G401 (cell line): ENCODE data around the gene CA5B. TPM values are rescaled to one million over a fixed set of nuclear protein-coding genes. Genes with fewer than 3 reads are reported as not detected.
A peak's percentile ranks its signal among the peaks of the same experiment; 100 is the strongest.
"Not testable (repeated sequence)": the region's sequence is repeated elsewhere in the genome, so short reads cannot be mapped to it uniquely, and the experiment has no call there.

Source experiments
- DNase-seq: peaks from one replicate; pipeline ENCODE4 v3.0.0-alpha.2; 2015; ENCODE audit warnings: low spot score
- in situ Hi-C: cut with HindIII; loops from 2 replicates; pipeline ENCODE4 v1.10.0; 2016; ENCODE audit warnings: low sequenced_read_pairs, mixed read lengths
- total RNA-seq: library from RNA; depleted of rRNA; stranded (reverse); fragments of >200 nt; shearing (Covaris generic); gene quantifications from 2 replicates; pipeline ENCODE4 v1.2.3, GENCODE V29; 2014

The CA5B gene
- total RNA-seq, 1 experiment from 2014 or later = 4.3 TPM

- in situ Hi-C loops, DNase-seq: not testable (repeated sequence)
Observed at GRCh38 chrX:15746651-15747050, 8.6 kb downstream of the CA5B start.

DNA sequence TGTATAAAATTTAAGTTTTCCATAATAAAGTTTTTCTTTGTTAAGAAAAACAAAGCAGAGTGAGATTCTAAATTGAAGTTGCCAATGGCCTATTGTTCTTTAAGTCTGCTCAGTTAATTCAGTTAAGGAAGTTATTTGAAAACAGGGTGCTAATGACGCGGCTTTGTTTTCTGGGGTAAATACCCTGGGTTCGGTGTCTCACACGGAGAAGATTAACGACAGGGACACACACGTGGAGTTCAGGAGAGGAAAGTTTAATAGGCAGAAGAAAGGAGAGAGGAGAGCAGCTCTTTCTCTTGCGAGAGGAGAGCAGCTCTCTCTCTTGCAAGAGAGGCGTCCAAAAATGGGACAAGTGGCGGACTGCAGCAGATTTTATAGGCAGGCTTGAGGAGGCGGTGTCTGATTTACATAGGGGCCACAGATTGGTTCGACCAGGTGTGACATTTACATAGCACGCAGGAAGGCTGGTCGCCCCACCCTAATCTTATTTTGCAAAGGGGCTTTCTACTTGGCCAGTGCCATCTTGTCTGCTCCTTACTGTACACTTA is 9.6 kb downstream of the CA5B start:
- in situ Hi-C loops = no loop called here
- no peak for DNase-seq

DNA sequence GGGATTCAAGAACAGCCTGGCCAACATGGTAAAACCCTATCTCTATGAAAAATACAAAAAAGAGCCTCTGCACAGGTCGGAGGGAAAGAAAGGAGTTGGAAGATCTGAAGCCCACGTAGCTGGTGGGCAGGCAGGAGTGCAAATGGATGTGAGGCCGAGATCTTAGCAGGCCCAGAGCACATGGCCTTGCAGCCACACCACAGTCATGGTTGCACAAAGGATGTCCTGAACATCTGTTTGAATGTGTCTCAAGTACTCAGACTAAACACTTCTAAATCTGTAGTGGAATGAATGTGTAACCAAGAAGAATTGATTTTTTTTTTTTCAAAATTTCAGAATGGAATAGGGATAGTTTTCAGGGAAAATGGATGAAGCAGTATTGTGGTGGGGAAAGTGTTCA is 10.8 kb downstream of the CA5B start:
- DNase-seq = no peak
- in situ Hi-C loops = no loop called here

DNA sequence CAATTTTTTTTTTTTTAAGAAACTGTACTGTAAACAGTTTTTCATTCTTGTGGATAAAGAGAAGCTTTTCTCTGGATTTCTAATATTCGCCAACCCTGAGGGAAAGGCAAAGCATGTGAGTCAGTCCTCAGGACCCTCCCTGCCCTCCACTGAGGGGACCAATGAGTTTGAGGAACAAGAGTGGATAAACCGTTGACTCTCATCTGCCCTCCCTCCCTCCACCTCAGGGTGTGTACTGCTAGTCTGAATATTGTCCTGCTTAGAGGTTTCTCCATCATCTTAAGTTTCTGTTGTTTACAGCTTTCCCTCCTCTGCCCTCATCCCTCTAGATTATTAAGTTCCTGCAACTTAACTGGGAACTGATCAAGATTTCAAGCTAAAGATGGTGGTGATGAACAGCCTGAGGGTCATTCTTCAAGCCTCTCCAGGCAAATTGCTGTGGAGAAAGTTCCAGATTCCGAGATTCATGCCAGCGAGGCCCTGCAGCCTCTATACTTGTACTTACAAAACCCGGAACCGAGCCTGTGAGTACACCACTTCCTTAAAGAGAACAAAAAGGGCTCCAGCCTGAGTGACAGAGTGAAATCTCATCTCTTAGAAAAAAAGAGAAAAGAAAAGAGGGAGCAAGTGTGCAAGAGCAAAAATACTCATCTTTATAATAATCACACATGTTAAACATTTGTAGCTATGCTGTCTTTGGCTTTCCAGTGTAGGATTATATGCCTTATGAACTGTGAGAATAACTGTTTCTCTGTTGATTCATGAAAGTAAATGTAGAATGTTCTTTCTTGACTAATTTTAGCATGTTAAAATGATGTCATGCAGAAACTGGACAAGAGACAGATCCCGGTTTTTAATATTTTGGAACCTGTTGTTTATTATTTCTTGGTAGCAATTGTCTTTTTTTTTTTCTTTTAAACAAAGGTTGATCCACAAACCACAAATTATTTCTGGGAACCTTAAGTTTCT is 11.9 kb downstream of the CA5B start:
- no peak for DNase-seq
- in situ Hi-C loops = no loop called here

DNA sequence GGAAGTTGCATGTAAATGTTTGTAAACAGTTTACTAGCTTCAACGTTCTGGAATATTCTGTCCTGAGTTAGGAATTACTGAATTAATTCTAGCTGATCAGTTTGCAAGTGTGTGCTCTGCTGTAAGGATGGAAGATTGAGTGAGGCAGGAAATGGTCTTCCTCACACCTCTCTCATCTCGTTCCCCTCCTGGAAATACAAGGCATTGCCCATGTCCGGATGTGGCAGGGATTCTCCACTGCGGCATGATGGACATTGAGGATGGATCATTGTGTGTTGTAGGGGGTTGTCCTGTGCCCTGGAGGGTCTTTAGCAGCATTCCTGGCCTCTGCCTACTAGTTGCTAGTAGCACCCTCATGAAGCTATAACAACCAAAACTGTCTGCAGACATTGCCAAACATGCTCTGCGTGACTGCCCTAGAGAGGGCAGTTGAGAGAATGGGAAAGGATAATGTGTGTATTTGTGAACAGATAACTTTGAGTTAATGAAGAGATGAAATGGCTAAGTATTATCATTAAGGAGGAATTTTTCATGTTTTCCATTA is 12.6 kb downstream of the CA5B start:
- DNase-seq = no peak
- in situ Hi-C loops = no loop called here

- no peak for DNase-seq
Observed at GRCh38 chrX:15751155-15751819, 13.2 kb downstream of the CA5B start.

GRCh38 chrX:15755091-15755490 is 17.0 kb downstream of the CA5B start:
- DNase-seq = no peak
- in situ Hi-C loops = no loop called here

More at GRCh38 chrX:15751155-15751819, 13.2 kb downstream of the CA5B start:
- in situ Hi-C loops = no loop called here

GRCh38 chrX:15758140-15758539 is 20.1 kb downstream of the CA5B start:
- in situ Hi-C loops = no loop called here
- no peak for DNase-seq

- DNase-seq, in situ Hi-C loops: not testable (repeated sequence)
Observed at GRCh38 chrX:15759886-15760285, 21.8 kb downstream of the CA5B start.

DNA sequence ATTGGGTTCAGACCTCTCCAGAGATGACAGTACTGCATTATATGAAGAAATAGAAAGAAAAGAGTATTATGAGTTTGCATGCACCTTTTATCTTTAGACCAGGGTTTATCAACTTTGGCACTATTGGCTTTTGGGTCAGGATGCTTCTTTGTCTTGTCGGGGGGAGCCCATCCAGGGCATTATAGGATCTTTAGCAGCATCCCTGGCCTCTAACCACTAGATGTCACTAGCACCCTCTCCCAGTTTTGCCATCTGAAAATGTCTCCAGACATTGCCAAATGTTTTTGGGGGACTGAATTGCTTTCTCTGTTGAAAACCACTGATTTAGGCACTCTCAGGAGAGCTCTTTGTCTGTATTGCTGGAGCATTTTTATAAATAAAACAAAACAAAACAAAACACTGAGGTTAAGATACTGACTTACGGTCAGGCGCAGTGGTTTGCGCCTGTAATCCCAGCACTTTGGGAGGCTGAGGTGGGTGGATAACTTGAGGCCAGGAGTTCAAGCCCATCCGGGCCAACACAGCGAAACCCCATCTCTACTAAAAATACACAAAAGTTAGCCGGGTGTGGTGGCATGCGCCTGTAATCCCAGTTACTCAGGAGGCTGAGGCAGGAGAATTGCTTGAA is 23.6 kb downstream of the CA5B start:
- in situ Hi-C loops = no loop called here
- peak; percentile 49 for DNase-seq

DNA sequence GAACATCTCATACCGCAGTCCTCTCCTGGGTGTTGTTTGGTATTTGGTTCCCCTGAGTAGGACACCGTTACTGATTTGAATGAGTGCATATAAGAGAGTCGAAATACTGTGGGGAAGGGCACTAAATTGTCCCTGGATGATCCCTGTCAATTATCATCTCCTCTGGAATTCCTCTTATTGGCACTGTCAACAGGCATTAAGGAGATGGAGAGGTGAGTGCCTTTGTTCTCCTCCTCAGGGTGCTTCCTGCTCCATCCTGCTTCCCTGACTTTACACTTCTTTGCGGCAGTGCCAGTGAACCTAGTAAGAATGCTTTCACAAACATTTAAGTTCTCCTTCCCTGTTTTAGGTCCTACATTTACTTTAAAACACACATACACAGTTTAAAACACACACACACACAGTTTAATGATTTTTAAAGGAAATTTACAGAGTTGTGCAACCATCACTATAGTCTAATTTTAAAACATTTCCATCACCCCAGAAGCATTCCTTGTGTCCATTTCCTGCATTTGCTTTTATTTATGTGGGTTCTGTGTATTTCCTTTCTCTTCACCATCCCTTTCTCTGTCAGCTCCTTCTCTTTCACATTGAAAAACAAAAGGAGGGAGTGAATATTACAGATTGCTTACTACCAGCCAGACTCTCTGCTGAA is 31.4 kb downstream of the CA5B start:
- in situ Hi-C loops = no loop called here
- DNase-seq = no peak

DNA sequence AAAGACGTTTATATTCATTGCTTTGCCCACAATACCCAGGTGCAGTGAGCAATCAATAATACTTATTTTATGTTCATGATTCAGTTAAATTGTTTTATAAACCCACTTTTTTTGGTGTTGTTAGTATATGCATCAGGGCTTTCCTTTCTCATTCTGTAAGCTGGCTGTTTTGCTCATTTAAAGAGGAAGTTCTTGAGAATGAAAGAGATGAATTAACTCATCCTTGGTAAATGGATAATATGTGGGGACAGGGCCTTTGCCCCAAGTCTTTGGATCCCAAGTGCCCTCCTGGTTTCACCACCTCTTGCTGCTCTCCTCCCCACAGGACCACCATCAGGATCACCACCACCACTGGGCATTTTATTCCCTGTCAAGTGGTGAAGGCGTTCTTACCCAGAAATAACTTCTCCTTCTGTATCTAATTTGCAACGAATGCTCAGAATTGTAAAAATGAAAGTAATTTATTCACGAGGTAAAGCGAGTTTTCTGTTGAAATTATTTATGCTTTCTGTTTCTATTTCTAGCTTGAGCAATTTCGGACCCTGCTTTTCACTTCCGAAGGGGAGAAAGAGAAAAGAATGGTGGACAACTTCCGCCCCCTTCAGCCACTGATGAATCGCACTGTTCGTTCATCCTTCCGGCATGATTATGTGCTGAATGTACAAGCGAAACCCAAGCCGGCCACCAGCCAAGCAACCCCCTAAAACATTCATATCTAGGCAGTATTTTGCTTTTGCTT is 44.1 kb downstream of the CA5B start:
- DNase-seq = no peak
- in situ Hi-C loops = no loop called here

DNA sequence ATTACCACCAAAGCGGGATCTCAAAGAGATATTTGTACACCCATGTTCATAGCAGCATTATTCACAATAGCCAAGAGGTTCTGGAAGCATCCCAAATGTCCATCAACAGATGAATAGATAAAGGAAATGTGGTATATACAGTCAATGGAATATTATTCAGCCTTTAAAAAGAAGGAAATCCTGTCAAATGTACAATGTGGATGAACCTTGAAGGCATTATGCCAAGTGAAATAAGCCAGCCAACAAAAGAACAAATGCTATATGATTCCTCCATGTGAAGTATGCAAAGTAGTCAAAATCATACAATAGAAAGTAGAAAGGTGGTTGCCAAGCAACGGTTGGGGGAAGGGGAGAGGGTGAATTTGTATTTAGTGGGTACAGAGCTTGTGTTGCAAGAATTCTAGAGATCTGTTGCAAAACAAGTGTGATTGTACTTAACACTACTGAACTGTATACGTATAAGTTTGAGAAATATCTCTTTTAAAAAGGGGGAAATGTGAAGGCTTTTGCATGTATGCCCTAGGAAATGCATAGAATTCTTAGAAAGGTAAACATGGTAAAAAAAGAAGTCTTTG is 47.2 kb downstream of the CA5B start:
- no peak for DNase-seq
- in situ Hi-C loops = no loop called here

GRCh38 chrX:15786915-15787314 is 48.8 kb downstream of the CA5B start:
- in situ Hi-C loops = no loop called here
- DNase-seq = no peak

DNA sequence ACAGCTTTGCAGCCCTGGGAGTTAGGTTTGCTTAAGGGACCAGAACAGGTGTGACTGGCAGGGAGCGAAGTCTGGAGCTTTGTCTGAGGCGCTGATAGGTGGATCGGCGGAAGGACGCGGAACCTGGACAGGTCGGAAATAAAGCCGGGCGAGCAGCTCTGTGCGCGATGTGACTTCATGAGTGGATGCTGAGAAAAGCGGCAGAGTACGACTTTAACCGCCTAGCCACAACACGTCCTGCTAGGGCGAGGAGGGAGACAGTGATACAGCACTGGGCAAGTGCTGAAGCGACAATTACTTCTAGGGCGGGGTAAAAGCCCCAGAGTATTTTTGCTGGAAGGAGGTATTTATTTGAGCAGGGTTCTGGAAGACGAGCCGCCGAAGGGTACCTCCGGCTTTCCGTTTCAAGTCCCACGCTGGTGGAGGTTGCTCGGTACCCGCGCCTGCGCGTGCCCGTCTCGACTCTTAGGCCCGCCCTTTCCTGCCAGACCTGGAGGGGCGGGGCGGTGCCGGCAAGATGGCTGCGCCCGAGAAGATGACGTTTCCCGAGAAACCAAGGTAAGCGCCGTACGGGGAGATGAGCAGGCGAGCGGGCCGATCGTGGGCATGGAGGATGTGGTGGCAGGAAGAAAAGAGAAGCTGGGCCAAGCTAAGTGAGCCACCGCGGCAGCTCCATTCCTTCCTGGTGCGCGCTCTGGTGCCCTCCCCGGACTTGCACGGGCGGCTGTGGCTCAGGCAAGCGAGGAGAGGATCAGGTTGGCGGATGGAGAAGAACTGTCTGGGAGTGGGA is 52.1 kb downstream of the CA5B start, which contains the start of gene ZRSR2:
ZRSR2 (plus strand) TSS at position 506 of the 790 bp plus-strand sequence; CDS start at position 518, 12 bp downstream.
- peak; percentile 85 for DNase-seq
- in situ Hi-C loops = no loop called here

DNA sequence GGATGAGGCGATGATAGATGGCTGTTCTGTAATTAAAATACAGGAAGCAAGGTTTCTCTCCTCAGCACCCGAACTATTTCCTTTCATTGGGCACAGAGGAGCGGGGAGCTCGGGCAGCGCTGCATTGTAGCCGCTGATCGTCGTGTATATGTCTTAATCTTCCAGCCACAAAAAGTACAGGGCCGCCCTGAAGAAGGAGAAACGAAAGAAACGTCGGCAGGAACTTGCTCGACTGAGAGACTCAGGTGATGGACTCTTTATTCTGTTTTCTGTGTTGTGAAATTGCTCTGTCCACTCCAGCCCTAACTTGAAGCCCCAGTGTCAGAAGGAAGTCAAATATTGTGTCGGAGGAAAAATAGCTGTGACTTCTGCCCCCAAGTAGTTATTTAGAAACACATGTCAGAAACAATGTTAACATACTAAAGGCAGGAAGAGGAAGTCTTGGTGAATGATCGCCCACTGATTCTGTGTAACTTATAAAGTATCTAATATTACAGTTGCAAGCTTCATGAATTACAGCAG is 52.8 kb downstream of the CA5B start:
- in situ Hi-C loops = no loop called here
- no peak for DNase-seq

DNA sequence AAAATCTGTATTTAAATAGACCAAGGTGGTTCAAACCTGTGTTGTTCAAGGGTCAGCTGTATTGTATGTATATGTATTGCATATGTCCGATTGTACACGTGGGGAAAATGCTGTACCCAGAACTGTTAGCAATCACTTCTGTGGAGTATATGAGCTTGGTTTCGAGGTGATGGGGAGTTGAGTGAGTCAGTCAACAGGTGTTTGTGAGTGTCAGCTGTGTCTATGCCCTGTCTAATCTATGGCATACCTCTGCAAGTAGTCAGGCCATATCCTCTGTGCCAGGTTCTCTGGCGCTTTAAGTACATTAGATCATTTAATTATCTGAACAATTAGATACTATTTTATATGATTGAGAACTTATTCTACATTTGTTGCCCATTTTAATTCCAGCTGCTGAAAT is 59.6 kb downstream of the CA5B start:
- no peak for DNase-seq
- in situ Hi-C loops = no loop called here
